ENCODE measurements around the gene SH3PXD2A. TPM values are rescaled to one million over a fixed set of nuclear protein-coding genes. Genes with fewer than 3 reads are reported as not detected.

SH3PXD2A gene
- total and polyA plus RNA-seq, 10 of the 15 experiments (the other 5 are each of a cell fraction or from before 2014, with no cell fraction given) = 0.63 to 14.0 (median 4.4) TPM

DNA sequence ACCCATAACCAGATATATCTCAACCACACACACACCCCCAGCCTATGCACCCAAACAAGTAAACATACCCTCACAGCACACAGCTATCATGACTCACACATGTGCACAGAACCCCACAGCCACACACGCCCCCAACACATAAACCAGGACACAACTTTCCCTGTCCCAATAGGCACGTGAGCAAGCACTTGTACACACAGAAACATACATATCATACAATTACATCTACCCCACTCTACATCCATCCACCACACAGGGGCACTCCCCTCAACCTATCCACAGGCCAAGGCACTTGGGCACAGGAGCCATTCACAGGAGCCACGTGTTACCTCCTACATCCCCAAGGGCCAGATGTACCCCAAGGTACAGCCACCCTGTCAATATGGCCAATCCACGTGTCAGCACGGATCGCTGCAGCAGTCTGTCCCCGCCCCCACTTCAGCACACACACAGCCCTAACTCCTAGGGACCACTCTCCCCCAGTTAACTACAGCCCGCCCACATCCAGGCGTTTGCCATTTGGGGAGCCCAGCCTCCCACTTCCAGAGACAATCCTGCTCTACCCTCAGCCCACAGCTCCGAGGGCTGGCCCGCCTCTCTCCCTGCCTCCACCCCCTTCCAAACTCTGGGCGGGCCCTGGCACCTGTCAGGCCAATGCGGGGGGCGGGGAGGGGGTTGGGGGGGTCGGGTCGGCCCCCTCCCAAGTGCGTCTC lies 163.5 kb downstream of the SH3PXD2A start (continued):
- TF ChIP-seq, protein P1, sequence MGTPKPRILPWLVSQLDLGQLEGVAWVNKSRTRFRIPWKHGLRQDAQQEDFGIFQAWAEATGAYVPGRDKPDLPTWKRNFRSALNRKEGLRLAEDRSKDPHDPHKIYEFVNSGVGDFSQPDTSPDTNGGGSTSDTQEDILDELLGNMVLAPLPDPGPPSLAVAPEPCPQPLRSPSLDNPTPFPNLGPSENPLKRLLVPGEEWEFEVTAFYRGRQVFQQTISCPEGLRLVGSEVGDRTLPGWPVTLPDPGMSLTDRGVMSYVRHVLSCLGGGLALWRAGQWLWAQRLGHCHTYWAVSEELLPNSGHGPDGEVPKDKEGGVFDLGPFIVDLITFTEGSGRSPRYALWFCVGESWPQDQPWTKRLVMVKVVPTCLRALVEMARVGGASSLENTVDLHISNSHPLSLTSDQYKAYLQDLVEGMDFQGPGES (IDR thresholded peaks at IDR 0.05) = no peak
- TF ChIP-seq CHD2 (IDR thresholded peaks at IDR 0.05; ENCODE audit: borderline replicate concordance, low read depth, low read length) (peak; percentile 42; the same call in 1 of the 2 replicates), CBFB (IDR thresholded peaks at IDR 0.05; ENCODE audit: low read depth) (no peak), E2F4 (IDR thresholded peaks at IDR 0.05; ENCODE audit: low read depth, low read length) (no peak), ZBTB40 (IDR thresholded peaks at IDR 0.05; ENCODE audit: borderline replicate concordance) (no peak), RELB (IDR thresholded peaks at IDR 0.05; ENCODE audit: low read depth) (0 out of 2 replicates have a peak, but pooled peaks have one; percentile 26), ATF7 (IDR thresholded peaks at IDR 0.05; ENCODE audit: low read depth) (0 out of 2 replicates have a peak, but pooled peaks have one; percentile 30), SUZ12 (IDR thresholded peaks at IDR 0.05; ENCODE audit: unreplicated experiment) (no peak), ZZZ3 (IDR thresholded peaks at IDR 0.05; ENCODE audit: control insufficient read depth, insufficient read length, low read depth) (no peak), FOXM1 (IDR thresholded peaks at IDR 0.05; ENCODE audit: low read depth, low read length) (no peak), KAT2A (conservative IDR thresholded peaks at IDR 0.05; ENCODE audit: control insufficient read depth, low read depth, low read length) (no peak), DPF2 (IDR thresholded peaks at IDR 0.05) (no peak), BRCA1 (IDR thresholded peaks at IDR 0.05; ENCODE audit: low read depth, low read length) (no peak)
- TF ChIP-seq, protein P2, sequence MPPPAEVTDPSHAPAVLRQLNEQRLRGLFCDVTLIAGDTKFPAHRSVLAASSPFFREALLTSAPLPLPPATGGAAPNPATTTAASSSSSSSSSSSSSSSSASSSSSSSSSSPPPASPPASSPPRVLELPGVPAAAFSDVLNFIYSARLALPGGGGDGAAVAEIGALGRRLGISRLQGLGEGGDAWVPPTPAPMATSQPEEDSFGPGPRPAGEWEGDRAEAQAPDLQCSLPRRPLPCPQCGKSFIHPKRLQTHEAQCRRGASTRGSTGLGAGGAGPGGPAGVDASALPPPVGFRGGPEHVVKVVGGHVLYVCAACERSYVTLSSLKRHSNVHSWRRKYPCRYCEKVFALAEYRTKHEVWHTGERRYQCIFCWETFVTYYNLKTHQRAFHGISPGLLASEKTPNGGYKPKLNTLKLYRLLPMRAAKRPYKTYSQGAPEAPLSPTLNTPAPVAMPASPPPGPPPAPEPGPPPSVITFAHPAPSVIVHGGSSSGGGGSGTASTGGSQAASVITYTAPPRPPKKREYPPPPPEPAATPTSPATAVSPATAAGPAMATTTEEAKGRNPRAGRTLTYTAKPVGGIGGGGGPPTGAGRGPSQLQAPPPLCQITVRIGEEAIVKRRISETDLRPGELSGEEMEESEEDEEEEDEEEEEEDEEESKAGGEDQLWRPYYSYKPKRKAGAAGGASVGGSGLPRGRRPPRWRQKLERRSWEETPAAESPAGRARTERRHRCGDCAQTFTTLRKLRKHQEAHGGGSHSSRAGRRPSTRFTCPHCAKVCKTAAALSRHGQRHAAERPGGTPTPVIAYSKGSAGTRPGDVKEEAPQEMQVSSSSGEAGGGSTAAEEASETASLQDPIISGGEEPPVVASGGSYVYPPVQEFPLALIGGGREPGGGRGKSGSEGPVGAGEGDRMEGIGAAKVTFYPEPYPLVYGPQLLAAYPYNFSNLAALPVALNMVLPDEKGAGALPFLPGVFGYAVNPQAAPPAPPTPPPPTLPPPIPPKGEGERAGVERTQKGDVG (CRISPR knock-in tag; IDR thresholded peaks at IDR 0.05) = no peak
- TF ChIP-seq, protein P3, sequence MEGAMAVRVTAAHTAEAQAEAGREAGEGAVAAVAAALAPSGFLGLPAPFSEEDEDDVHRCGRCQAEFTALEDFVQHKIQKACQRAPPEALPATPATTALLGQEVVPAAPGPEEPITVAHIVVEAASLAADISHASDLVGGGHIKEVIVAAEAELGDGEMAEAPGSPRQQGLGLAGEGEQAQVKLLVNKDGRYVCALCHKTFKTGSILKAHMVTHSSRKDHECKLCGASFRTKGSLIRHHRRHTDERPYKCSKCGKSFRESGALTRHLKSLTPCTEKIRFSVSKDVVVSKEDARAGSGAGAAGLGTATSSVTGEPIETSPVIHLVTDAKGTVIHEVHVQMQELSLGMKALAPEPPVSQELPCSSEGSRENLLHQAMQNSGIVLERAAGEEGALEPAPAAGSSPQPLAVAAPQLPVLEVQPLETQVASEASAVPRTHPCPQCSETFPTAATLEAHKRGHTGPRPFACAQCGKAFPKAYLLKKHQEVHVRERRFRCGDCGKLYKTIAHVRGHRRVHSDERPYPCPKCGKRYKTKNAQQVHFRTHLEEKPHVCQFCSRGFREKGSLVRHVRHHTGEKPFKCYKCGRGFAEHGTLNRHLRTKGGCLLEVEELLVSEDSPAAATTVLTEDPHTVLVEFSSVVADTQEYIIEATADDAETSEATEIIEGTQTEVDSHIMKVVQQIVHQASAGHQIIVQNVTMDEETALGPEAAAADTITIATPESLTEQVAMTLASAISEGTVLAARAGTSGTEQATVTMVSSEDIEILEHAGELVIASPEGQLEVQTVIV (IDR thresholded peaks at IDR 0.05; ENCODE audit: borderline replicate concordance, partially characterized antibody) = no peak

Measured in GM12878 (cell line).